ENCODE measurements around the gene VAV3. TPM values are rescaled to one million over a fixed set of nuclear protein-coding genes. Genes with fewer than 3 reads are reported as not detected.

VAV3 gene
- polyA plus RNA-seq, 3 donors, result 5.4 to 9.2 (median 9.0) TPM

GRCh38 chr1:107972391-107973180 lies 7.6 kb upstream of the VAV3 start:
- no peak overlapping the region for H3K27ac ChIP-seq (ENCODE audit: low read depth in 1 of 2, low read length in 2 of 2)
- no peak overlapping the region for H3K9ac ChIP-seq (ENCODE audit: insufficient read depth, low read length, poor library complexity, severe bottlenecking)
- no peak overlapping the region for H3K4me2 ChIP-seq (replicated peaks; ENCODE audit: extremely low read depth, low read length, poor library complexity, severe bottlenecking)
- intact Hi-C loops (cut with micrococcal nuclease), result no loop called here
- H3K79me2 ChIP-seq (ENCODE audit: insufficient read depth, low read length), result no peaks in the 10 kb centered on the region
- no peaks in the 10 kb centered on the region for H3K27me3 ChIP-seq (ENCODE audit: control insufficient read depth in 2 of 2, insufficient read depth in 2 of 2, low read length in 2 of 2)
- H3K4me1 ChIP-seq (ENCODE audit: control insufficient read depth in 1 of 2, insufficient read depth in 2 of 2, low read length in 2 of 2), result no peaks in the 10 kb centered on the region
- no peaks in the 10 kb centered on the region for H3K36me3 ChIP-seq (replicated peaks in 1 of 2; ENCODE audit: control insufficient read depth in 1 of 2, insufficient read depth in 2 of 2, low read length in 2 of 2)
- no peaks in the 10 kb centered on the region for H3K9me3 ChIP-seq (replicated peaks in 1 of 2; ENCODE audit: control insufficient read depth in 1 of 2, insufficient read depth in 1 of 2, low read length in 2 of 2)
- DNase-seq, result no peak
- WGBS (ENCODE audit: insufficient coverage), result 33% methylated on average over 1 of the region's 3 CpGs
- Mint-ChIP-seq H3K4me1 (no peaks in the 10 kb centered on the region), H3K27ac (no peak overlapping the region), H3K4me3 (no peak overlapping the region), H3K36me3 (no peaks in the 10 kb centered on the region), H3K9me3 (peaks cover 0 to 2% (median 0%) of the 10 kb centered on the region in 7 donors), H3K27me3 (ENCODE audit: low read depth in 3 of 3) (peaks cover 0 to 2% (median 2%) of the 10 kb centered on the region in 3 donors)
- H4K20me1 ChIP-seq (ENCODE audit: insufficient read depth, low read length), result no peaks in the 10 kb centered on the region
- TF ChIP-seq CTCF (IDR thresholded peaks at IDR 0.05), result no peak
- H3K4me3 ChIP-seq (replicated peaks in 1 of 3; ENCODE audit: low read depth in 2 of 3, low read length in 3 of 3), result no peak overlapping the region
- no peak overlapping the region for H2AFZ ChIP-seq (ENCODE audit: insufficient read depth, low read depth, low read length, poor library complexity, severe bottlenecking)

GRCh38 chr1:107966550-107966949 lies 1.6 kb upstream of the VAV3 start:
- no peak overlapping the region for H2AFZ ChIP-seq (ENCODE audit: insufficient read depth, low read depth, low read length, poor library complexity, severe bottlenecking)
- Mint-ChIP-seq H3K4me1 (peaks cover 29% of the 10 kb centered on the region), H3K4me3 (no peak overlapping the region), H3K27me3 (ENCODE audit: low read depth in 3 of 3) (peaks cover 0 to 4% (median 0%) of the 10 kb centered on the region in 3 donors), H3K36me3 (no peaks in the 10 kb centered on the region), H3K9me3 (peaks cover 0 to 2% (median 0%) of the 10 kb centered on the region in 7 donors), H3K27ac (no peak overlapping the region)
- DNase-seq, result no peak
- H3K36me3 ChIP-seq (replicated peaks in 1 of 2; ENCODE audit: control insufficient read depth in 1 of 2, insufficient read depth in 2 of 2, low read length in 2 of 2), result no peaks in the 10 kb centered on the region
- no peak overlapping the region for H3K4me3 ChIP-seq (replicated peaks in 1 of 3; ENCODE audit: low read depth in 2 of 3, low read length in 3 of 3)
- H3K79me2 ChIP-seq (ENCODE audit: insufficient read depth, low read length), result peaks cover 32% of the 10 kb centered on the region
- intact Hi-C loops (cut with micrococcal nuclease), result loop anchor here (10.0 kb wide), 4 partner anchors 72 to 182 kb away; no protein-coding TSS in a partner anchor
- no peak overlapping the region for H3K4me2 ChIP-seq (replicated peaks; ENCODE audit: extremely low read depth, low read length, poor library complexity, severe bottlenecking)
- WGBS (ENCODE audit: insufficient coverage), result 73% methylated on average over 4 of the region's 8 CpGs
- H3K27ac ChIP-seq (ENCODE audit: low read depth in 1 of 2, low read length in 2 of 2), result no peak overlapping the region
- peaks cover 19 to 34% of the 10 kb centered on the region in 2 donors for H3K4me1 ChIP-seq (ENCODE audit: control insufficient read depth in 1 of 2, insufficient read depth in 2 of 2, low read length in 2 of 2)
- no peaks in the 10 kb centered on the region for H3K9me3 ChIP-seq (replicated peaks in 1 of 2; ENCODE audit: control insufficient read depth in 1 of 2, insufficient read depth in 1 of 2, low read length in 2 of 2)
- no peak for TF ChIP-seq CTCF (IDR thresholded peaks at IDR 0.05)
- no peaks in the 10 kb centered on the region for H3K27me3 ChIP-seq (ENCODE audit: control insufficient read depth in 2 of 2, insufficient read depth in 2 of 2, low read length in 2 of 2)
- H4K20me1 ChIP-seq (ENCODE audit: insufficient read depth, low read length), result no peaks in the 10 kb centered on the region
- H3K9ac ChIP-seq (ENCODE audit: insufficient read depth, low read length, poor library complexity, severe bottlenecking), result no peak overlapping the region

All from CD14-positive monocyte (primary cell).